IPS-18c (cell line): ENCODE measurements around the gene KLF12.

Experiments used
- H3K4me3 ChIP-seq: 2 replicates; pipeline ENCODE4 v1.7.0; 2013; ENCODE audit warnings: low read depth, mild to moderate bottlenecking, low read length, moderate library complexity; ENCODE audit not compliant: insufficient read depth
- H3K9me3 ChIP-seq: one replicate; pipeline ENCODE4 v1.6.1; 2013; ENCODE audit warnings: mild to moderate bottlenecking, low read length, moderate library complexity; ENCODE audit not compliant: control insufficient read depth, insufficient read depth

KLF12 gene

DNA sequence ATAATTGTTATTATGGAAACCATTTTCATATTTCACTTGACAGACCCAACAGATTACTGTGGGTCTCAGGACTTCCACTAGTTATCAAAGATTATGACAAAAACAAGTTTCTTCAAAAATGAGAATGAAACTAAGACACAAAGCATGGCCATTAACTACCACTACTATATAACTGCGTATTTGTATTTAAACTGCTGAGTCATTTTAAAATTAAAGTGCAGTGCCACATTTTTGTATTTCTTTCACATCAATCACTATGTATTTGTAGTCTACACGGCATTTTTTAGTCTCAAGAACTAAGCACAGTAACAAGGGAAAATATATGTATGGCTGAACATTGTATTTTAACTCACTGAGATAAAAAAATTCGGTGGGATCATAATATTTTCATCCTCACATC, 10.1 kb upstream of the KLF12 start:
- Histone ChIP-seq H3K9me3 (no peaks in the 10 kb centered on the region), H3K4me3 (no peak overlapping the region)

DNA sequence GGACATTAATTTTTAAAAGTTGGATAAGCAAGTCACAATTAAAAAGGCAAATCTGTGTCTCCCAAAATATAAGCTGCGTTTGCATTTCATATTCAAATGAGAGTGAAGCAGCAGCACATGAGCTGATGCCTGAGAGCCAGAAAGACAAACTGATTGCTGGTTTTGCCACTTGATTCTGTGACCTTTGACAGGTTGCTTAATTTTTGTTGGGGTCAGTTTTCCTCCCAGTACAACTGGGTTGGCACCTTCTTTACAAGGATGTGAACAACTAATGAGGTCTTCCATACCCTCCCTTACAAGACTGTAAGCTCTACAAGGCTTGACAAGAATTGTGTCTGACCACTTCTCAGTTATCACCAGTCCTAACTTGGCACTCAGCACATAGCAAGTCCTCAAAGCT, 8.1 kb upstream of the KLF12 start:
- Histone ChIP-seq H3K9me3 (no peaks in the 10 kb centered on the region), H3K4me3 (no peak overlapping the region)

DNA sequence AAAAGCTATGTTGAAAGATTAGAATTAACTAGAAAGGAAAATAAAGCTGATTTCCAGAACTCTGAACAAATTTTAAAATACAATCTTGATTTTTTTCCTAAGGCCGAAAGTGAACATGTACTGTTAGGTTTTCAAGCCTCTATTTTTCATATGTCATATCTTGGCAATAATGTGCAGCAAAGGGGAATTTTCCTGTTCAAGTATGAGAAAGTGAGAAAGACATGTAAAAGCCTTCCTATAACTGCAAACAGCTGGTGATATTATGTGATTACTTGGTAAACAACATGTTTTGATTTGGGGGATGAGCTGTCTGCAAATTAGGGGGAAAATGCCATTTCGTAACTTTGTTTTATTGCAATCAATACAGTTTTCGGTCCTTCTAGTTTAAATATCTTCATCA, 4.0 kb upstream of the KLF12 start:
- peaks cover 2% of the 10 kb centered on the region for H3K9me3 ChIP-seq
- no peak overlapping the region for H3K4me3 ChIP-seq

DNA sequence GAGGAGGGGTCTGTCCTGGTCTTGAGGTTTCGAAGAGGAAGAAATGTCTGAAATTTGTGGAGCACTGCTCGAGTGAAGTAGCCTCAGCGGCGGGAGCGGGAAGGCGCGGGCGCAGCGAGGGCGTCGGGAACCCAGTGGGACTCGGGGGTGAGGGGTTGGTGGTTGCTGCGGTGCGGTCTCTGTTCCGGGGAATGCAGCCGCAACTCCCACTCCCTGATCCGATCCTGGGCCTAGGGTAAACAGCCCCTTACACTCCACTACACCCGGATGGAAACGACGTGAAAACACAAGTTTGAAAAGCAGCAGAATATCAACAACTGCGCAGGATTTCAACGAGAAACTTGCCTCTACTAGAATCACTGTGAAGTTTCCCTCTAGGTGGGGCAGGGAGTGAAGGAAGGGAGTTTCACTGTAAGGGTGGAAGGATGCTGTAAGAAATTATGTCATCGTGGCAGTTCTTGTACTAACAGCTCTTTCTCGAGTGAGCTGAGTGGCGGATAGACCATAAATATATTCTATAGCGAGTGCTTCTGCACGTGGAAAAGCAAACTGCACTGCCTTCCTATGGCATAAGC, 2.0 kb upstream of the KLF12 start:
- peak overlapping the region; percentile 88 for H3K4me3 ChIP-seq
- H3K9me3 ChIP-seq, result peaks cover 2% of the 10 kb centered on the region

DNA sequence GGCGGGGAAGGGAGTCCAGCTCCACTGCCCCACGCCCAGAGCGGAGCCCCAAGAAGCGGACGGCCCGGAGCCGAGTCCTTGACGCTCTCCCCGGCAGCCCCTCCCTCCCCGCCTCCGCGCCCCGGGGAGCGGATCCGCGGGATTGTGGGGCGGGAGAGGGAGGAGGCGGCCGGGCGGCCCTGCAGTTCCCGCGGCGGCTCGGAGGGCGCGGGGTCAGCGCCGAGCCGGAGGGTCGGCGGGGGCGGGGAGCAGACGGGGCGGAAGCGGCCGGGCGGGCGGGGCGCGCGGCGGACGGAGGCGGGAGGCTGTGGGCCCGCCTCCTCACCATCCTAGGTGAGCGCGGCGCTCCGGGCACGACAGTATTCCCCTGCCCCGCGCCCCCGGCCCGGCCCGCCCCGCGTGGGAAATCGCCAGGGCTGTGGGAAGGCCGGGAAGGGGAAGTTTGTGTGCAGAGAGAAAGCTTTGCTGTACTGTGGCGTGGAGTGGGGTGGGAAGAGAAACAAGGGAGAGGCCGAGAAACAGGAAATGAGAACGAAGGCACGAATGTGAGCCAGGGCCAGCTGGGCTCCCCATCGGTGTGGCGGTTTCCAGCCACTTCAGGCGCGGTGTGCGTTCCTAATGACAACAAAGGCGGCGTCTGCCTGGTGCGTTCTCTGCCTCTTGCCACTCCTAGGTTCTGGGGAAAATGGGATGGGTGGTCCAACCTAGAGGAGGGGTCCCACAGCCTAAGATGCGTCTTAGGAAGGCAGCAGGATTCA, 1.3 kb upstream of the KLF12 start:
- Histone ChIP-seq H3K4me3 (peak overlapping the region; percentile 88), H3K9me3 (peaks cover 2% of the 10 kb centered on the region)

DNA sequence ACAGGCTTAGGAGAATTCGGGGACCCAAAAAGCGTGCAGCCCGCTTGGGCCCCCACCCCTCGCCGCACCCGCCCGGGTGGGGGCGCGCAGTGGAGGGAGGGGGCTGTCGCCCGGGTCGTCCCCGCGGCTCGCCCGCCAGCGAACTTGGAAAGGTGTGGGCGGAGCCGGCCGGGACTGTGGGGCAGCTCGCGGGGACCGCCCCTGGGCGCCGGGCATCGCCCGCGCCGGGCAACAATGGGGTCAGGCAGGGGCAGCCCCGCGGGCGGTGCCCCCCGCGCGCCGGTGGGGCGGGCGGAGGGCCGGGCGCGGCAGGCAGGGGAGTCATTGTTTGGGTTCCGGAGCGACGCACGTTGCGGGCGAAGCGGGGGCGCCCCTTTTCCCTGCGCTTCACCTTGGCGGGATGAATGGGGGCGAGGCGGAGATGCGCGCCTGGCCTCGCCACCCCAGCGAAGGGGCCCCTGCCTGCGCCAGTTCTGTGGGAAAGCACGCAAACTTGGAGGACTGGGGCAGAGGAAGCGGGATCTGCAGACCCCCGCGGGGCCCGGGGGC, 647 bp upstream of the KLF12 start:
- Histone ChIP-seq H3K9me3 (peaks cover 2% of the 10 kb centered on the region), H3K4me3 (peak overlapping the region; percentile 88)

DNA sequence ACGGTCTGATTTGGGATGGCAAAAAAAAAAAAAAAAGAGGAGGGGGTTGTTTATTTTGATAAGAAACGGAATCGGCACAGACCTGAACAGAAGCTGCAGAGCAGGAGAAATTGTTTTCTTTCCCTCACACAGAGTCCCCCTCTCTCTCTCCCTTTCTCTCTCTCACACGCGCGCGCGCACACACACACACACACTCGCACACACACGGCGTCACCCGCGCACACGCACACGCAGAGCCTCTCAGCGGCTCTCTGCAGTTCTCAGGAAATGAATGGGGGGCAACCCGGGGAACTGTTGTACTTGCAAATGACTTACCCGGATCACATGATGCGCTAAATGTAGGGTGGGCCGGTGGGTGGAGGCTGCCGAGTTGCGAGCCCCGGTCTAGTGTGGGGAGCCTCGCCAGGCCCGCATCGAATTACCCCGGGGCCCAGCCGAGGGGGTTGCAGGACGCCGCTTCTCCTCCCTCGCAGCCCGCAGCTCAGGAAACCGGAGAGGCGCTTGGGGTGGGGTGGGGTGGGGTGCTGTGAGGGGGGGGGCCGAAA, 475 bp downstream of the KLF12 start:
- peaks cover 2% of the 10 kb centered on the region for H3K9me3 ChIP-seq

DNA sequence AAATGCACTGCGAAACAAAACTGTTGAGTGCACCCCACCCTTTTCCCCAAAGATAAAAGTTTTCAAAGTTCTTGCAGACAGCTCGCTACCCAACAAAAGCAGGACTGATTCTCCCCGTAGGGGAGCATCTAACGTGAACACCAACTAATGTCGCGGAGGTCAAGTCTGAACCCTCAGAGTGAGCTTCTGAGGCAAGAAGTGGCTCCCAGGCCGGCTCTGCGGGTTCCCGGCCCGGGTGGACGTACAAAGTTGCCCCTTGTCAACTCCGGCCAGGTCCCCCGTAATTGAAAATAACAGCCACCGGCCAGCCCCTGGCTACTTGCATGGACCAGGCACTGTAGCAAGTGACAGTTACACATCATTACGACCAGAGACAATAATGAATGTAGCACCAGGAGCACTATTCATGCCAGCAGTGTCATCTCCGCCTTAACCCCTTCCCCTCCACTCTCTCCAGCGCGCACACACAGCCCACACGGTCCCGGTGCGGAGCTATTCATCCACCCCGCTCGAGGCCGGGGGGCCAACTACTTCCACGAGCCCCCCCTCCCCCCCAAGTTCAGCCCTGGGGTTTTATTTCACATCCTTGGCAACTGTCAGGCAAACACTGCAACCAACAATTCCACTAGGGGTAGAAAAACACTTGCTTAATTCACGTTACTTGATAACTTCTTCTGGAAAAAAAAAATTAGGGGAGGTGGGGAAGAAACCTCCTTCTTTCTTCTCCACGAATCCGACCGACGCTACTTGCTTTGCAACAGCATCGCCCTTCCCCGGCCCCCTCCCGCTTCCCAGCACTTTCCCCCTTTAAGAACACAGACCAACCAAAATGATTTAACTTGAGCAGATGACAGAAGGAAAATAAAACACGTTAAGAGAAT, 1.2 kb downstream of the KLF12 start:
- Histone ChIP-seq H3K9me3 (peaks cover 2% of the 10 kb centered on the region), H3K4me3 (peak overlapping the region; percentile 88)

More for the DNA sequence above, 475 bp downstream of the KLF12 start:
- H3K4me3 ChIP-seq, result peak overlapping the region; percentile 88

DNA sequence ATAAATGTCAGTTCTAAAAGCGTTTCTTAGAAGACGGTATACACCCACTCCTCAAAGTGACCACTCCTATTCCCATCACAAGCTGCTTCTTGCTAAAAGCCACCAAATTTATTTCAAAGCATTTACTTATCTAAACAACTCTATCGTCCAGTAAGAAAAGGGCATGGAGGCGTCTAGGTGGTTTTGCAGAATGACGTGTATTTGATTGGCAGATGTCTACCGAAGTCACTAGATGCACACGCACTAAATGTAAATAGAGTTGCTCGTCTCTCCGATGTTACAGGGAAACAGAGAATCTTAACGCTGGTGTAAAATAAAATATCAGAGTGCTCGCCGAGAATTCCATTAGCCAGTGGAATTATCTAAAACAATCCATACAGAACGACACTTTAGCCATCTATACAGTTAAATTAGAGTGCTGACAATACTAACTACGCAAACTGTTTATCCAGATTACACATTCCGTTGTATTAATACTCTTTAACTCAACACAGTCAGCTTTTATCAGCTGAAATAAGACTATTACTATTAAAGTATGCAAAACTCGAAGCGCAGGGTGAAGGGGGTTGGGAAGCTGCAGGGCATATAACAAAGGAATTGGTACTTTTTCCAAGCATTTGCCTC, 1.9 kb downstream of the KLF12 start:
- H3K4me3 ChIP-seq, result peak overlapping the region; percentile 88
- peaks cover 2% of the 10 kb centered on the region for H3K9me3 ChIP-seq

DNA sequence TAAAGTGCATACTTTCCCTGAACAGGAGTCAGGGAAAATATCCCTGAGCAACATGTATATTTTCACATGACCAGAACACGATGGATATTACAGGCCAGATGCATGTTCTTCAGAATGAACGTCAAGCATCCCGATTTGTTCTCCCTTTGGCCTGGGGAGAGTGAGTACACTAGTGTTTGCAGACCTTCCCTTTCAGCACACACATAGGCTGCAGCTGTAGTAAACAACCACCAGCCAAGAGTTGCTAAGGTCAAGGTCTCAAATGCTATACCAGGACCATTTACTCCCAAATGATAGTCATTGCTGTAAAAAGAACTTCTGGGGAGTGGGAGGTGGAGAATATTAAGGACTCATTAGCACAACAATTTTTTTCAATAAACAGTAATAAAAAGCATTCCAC, 3.0 kb downstream of the KLF12 start:
- Histone ChIP-seq H3K4me3 (no peak overlapping the region), H3K9me3 (peaks cover 2% of the 10 kb centered on the region)

DNA sequence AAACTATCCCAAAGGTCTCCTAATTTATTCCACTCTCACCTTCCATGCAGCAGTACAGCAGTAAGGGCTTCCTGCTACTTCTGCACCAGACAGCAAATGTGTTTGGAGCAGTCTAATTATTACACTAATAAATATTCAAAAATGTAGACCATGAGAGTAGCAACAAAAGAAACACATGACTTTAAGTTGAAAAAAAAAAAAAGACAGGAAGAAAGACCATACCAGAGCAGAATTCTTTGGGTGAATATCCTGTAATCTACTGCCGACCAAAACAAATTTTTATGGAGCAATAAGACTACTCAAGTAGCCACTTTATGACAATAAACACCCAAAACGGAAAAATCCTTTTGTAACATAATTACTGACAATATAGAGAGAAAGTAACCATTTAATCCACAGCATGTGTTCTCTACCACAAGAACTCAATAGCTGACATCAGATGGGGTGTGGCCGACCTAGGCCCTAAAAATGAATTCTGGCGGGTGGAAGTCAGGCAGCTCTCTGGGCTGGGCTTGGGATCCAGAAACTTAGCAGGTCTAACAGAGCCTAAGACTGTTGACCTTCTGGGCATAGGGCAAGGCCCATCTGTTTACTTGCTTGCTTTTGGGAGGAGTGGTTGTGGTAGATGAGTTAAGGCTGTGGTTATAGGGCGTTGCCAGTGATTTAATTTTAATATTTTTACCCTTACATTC, 4.6 kb downstream of the KLF12 start:
- Histone ChIP-seq H3K9me3 (peaks cover 2% of the 10 kb centered on the region), H3K4me3 (no peak overlapping the region)

DNA sequence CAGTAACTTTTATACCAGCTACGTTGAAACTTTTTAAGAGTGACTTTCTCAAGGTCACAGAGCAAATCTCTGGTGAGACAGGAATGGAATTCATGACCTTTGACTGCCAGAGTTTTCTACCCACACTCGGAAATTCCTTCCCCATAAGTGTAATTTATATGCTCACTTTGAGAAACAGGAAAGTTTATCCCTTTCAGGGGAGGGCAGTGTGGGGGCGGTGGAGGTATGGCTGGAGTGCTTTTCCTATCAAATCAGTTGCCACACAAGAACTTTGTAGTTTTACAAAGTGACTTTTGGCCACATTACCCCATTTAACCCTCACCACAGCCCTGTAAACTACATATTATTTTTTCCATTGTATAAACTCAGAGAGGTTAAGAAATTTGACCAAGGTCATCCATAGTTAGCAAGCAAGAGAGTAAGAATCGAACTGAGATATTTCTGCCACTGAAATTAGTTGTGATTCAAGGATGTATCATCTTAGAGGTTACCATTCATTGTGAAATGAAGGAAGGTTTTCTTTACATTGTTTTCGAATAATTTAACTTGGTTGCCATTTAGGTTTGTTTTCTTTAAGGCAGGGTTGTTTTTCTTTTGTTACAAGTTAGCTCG, 5.9 kb downstream of the KLF12 start:
- H3K4me3 ChIP-seq, result no peak overlapping the region

DNA sequence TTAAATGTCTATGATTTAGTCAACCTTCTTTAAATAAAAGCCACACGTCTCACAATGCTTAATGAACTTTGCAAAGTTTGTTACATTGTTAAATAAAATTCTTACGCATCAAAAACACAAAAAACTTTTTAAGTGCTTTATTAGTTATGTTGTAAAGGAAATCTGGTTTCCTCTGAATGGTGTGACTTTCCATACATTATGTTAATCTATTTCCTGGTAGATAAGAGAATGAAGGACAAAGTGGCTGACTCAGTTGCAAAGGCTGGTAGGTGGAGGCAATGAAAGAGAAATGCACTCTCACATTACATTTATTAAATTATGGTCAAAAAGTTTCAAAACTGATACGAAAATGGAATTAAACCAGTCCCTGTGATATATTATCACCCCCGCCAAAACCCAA, 15.9 kb downstream of the KLF12 start:
- no peaks in the 10 kb centered on the region for H3K9me3 ChIP-seq
- H3K4me3 ChIP-seq, result no peak overlapping the region

More for the DNA sequence above, 5.9 kb downstream of the KLF12 start:
- no peaks in the 10 kb centered on the region for H3K9me3 ChIP-seq

DNA sequence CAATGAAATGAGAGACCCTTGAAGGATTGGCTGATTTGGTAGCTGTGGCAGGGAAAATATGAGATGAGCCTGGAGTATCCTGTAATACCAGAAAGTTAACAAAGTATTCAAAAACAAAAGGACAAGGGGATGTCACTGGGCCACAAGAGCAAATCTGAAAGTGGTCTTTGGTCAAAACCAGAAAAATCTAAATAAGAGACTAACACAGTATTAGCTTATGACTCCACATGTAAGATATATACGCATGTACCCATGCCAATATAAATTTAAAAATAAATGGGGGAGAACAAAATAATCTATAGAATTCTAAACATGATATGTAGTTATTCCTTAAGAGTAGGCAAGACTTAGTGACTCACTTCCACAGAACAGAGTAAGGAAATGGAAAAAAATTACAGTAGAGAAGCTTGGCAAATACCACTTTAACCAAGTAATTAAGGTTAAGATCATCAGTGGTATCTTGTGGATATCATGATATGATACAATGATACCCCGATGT, 16.9 kb downstream of the KLF12 start:
- Histone ChIP-seq H3K9me3 (no peaks in the 10 kb centered on the region), H3K4me3 (no peak overlapping the region)

DNA sequence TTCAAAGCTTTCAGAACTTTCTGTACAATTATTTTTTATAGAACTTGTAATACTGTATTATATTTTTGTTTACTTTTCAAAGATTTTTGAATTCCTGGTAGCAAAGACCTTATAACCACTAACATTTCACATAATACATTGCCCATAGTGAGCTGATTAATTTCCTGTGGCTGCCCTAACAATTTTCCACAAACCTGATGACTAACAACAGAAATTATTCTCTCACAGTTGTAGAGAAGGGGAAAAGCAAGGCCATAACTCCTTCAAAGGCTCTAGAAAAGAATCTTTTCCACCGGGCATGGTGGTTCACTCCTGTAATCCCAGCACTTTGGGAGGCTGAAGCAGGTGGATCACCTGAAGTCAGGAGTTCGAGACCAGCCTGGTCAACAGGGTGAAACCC, 19.1 kb downstream of the KLF12 start:
- no peaks in the 10 kb centered on the region for H3K9me3 ChIP-seq
- H3K4me3 ChIP-seq, result no peak overlapping the region

DNA sequence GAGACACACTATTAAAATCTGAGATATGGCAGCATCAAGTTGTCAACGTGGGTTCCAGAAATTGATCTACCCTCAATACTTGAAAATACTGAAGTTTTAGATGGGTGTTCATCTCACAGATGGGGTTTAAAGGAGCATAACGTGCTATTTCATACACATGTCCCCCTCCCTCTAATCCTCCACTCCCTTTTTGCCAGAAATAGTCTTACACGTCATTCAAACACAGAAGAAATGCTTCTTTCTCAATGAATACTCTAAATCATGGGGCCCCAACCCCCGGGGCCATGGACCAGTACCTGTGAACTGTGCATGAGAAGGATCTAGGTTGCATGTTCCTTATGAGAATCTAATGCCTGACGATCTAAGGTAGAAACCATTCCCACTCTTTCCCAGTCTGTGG, 19.6 kb downstream of the KLF12 start:
- Histone ChIP-seq H3K4me3 (no peak overlapping the region), H3K9me3 (no peaks in the 10 kb centered on the region)
